Astrocyte (in vitro differentiated cells and primary cell): ENCODE results near the gene EVL. TPM values are rescaled to one million over a fixed set of nuclear protein-coding genes. Genes with fewer than 3 reads are reported as not detected.

Experiments
- DNase-seq: peaks from one replicate; pipeline ENCODE4 v3.0.0-alpha.2; 2010; ENCODE audit warnings: low read depth
- FAIRE-seq: peaks from 2 replicates; lab custom pipeline; 2011; peaks lifted over from hg19 to GRCh38; lab: Jason Lieb, UNC
- H2AFZ ChIP-seq: 2 replicates; pipeline ENCODE4 v1.6.0; 2012; ENCODE audit warnings: low read depth, low read length, inconsistent platforms
- H3K27ac ChIP-seq: 2 replicates; pipeline ENCODE4 v1.5.1; 2011; ENCODE audit warnings: low read depth, low read length, inconsistent platforms
- H3K27me3 ChIP-seq: 2 replicates; pipeline ENCODE4 v1.6.0; 2011; ENCODE audit warnings: low read length, inconsistent platforms; ENCODE audit not compliant: insufficient read depth
- H3K36me3 ChIP-seq: 2 replicates; pipeline ENCODE4 v1.5.1; 2011; ENCODE audit warnings: low read length, inconsistent platforms; ENCODE audit not compliant: insufficient read depth
- H3K4me1 ChIP-seq: 2 replicates; pipeline ENCODE4 v1.5.1; 2011; ENCODE audit warnings: low read length, inconsistent platforms; ENCODE audit not compliant: insufficient read depth
- H3K4me2 ChIP-seq: 2 replicates; pipeline ENCODE4 v1.6.0; 2012; ENCODE audit warnings: low read length, inconsistent platforms
- H3K4me3 ChIP-seq: 2 replicates; pipeline ENCODE4 v1.5.1; 2011; ENCODE audit warnings: low read depth, mild to moderate bottlenecking, low read length, inconsistent platforms; ENCODE audit not compliant: insufficient read depth
- H3K79me2 ChIP-seq: 2 replicates; pipeline ENCODE4 v1.6.0; 2012; ENCODE audit warnings: mild to moderate bottlenecking, low read length, inconsistent platforms; ENCODE audit not compliant: insufficient read depth
- H3K9ac ChIP-seq: 2 replicates; pipeline ENCODE4 v1.6.0; 2012; ENCODE audit warnings: mild to moderate bottlenecking, low read length, inconsistent platforms
- H3K9me3 ChIP-seq: 2 replicates; pipeline ENCODE4 v1.5.1; 2012; ENCODE audit warnings: low read depth, mild to moderate bottlenecking, low read length, inconsistent platforms; ENCODE audit not compliant: insufficient read depth
- H4K20me1 ChIP-seq: 2 replicates; pipeline ENCODE4 v1.6.0; 2012; ENCODE audit warnings: low read length, inconsistent platforms; ENCODE audit not compliant: insufficient read depth
- H3K27ac Mint-ChIP-seq: one replicate; pipeline ENCODE4 v1.8.0; 2021; ENCODE audit warnings: mild to moderate bottlenecking, mixed read lengths; ENCODE audit not compliant: unreplicated experiment
- H3K27me3 Mint-ChIP-seq: one replicate; pipeline ENCODE4 v1.8.0; 2021; ENCODE audit warnings: low read depth, mixed read lengths; ENCODE audit not compliant: unreplicated experiment
- H3K36me3 Mint-ChIP-seq: one replicate; pipeline ENCODE4 v1.8.0; 2021; ENCODE audit warnings: low read depth, mixed read lengths; ENCODE audit not compliant: unreplicated experiment
- H3K4me1 Mint-ChIP-seq: one replicate; pipeline ENCODE4 v1.8.0; 2021; ENCODE audit warnings: low read depth, mixed read lengths; ENCODE audit not compliant: unreplicated experiment
- H3K4me3 Mint-ChIP-seq: one replicate; pipeline ENCODE4 v1.8.0; 2021; ENCODE audit warnings: mild to moderate bottlenecking, moderate library complexity, mixed read lengths; ENCODE audit not compliant: unreplicated experiment
- H3K9me3 Mint-ChIP-seq: one replicate; pipeline ENCODE4 v1.8.0; 2021; ENCODE audit warnings: mild to moderate bottlenecking, mixed read lengths; ENCODE audit not compliant: unreplicated experiment
- EZH2 ChIP-seq: IDR thresholded peaks from 2 replicates; pipeline ENCODE4 v1.6.1; 2012; ENCODE audit warnings: mild to moderate bottlenecking, low read length, inconsistent platforms; ENCODE audit not compliant: insufficient read depth
- total RNA-seq: library from RNA; stranded (reverse); gene quantifications from 2 replicates; pipeline ENCODE4 v1.2.1, GENCODE V29; 2021
- TF ChIP-seq, protein P1 (sequence below): IDR thresholded peaks from 2 replicates; pipeline ENCODE4 v1.5.1; 2011; ENCODE audit warnings: low read depth, mild to moderate bottlenecking, inconsistent platforms, low read length, moderate library complexity; ENCODE audit not compliant: insufficient read depth

Gene EVL
- total RNA-seq, 1 donor from 2014 or later = 48.9 TPM

DNA sequence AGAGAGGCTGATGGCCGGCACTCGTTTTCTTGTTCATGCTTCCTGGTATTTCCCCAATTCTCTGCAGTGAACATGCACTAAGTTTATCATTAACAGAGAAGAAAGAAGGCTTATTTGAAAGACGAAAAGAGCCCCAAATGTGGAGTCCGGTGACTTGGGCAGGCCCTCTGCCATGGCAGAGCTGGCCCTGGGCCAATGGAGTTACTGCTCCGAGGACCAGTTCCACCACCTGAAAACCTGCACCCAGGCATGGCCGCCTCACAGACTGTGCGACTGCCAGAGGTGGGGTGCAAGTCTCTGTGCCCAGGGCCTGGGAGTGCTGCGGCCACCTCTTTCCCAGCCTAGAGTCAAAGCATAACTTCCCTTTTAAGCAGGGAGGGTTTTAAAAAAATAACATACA lies 69.4 kb downstream of the EVL start:
- peaks cover 6% of the 10 kb centered on the region for H3K4me1 ChIP-seq
- TF ChIP-seq EZH2 = no peak
- TF ChIP-seq, protein P1, sequence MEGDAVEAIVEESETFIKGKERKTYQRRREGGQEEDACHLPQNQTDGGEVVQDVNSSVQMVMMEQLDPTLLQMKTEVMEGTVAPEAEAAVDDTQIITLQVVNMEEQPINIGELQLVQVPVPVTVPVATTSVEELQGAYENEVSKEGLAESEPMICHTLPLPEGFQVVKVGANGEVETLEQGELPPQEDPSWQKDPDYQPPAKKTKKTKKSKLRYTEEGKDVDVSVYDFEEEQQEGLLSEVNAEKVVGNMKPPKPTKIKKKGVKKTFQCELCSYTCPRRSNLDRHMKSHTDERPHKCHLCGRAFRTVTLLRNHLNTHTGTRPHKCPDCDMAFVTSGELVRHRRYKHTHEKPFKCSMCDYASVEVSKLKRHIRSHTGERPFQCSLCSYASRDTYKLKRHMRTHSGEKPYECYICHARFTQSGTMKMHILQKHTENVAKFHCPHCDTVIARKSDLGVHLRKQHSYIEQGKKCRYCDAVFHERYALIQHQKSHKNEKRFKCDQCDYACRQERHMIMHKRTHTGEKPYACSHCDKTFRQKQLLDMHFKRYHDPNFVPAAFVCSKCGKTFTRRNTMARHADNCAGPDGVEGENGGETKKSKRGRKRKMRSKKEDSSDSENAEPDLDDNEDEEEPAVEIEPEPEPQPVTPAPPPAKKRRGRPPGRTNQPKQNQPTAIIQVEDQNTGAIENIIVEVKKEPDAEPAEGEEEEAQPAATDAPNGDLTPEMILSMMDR = no peak
- no peaks in the 10 kb centered on the region for H3K9me3 Mint-ChIP-seq
- H3K4me1 Mint-ChIP-seq = no peaks in the 10 kb centered on the region
- no peaks in the 10 kb centered on the region for H3K36me3 ChIP-seq
- peaks cover 3% of the 10 kb centered on the region for H3K27me3 Mint-ChIP-seq
- H3K27me3 ChIP-seq = no peaks in the 10 kb centered on the region
- H3K36me3 Mint-ChIP-seq = peaks cover 10% of the 10 kb centered on the region
- FAIRE-seq (no peak), DNase-seq (no peak)
- no peak overlapping the region for H3K4me3 Mint-ChIP-seq
- no peaks in the 10 kb centered on the region for H3K9me3 ChIP-seq
- H3K4me3 ChIP-seq = no peak overlapping the region
- no peaks in the 10 kb centered on the region for H4K20me1 ChIP-seq
- no peak overlapping the region for H3K27ac ChIP-seq
- H3K4me2 ChIP-seq = no peak overlapping the region
- no peak overlapping the region for H3K27ac Mint-ChIP-seq
- H2AFZ ChIP-seq = no peak overlapping the region
- no peaks in the 10 kb centered on the region for H3K79me2 ChIP-seq
- no peak overlapping the region for H3K9ac ChIP-seq

DNA sequence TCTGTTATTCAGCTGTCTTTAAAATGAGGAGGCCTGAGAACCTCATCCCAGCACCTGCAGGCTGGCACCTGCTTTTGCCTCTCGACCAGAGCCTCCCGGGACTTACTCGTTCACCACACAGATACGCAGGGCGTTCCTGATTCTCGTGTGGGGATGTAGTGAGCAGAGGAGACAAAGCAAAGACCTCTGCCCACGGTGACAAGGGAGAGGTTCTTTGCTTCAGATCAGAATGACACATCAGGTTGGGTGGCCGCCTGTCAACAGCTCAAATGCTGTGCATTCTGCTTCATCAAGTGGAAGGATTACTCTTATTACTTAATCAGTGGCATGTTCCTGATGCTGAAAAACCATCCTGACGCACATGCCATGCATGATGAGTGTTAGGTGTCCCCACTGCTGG lies 69.9 kb downstream of the EVL start:
- Histone ChIP-seq H3K27me3 (no peaks in the 10 kb centered on the region), H3K9ac (no peak overlapping the region), H3K4me2 (no peak overlapping the region), H3K9me3 (no peaks in the 10 kb centered on the region), H3K4me3 (no peak overlapping the region), H3K36me3 (no peaks in the 10 kb centered on the region), H3K4me1 (peaks cover 6% of the 10 kb centered on the region), H4K20me1 (no peaks in the 10 kb centered on the region), H3K79me2 (no peaks in the 10 kb centered on the region), H3K27ac (no peak overlapping the region), H2AFZ (no peak overlapping the region)
- Mint-ChIP-seq H3K36me3 (peaks cover 7% of the 10 kb centered on the region), H3K4me3 (no peak overlapping the region), H3K27me3 (peaks cover 3% of the 10 kb centered on the region), H3K4me1 (no peaks in the 10 kb centered on the region), H3K27ac (no peak overlapping the region), H3K9me3 (no peaks in the 10 kb centered on the region)
- DNase-seq (no peak), FAIRE-seq (no peak)
- TF ChIP-seq, protein P1 = no peak
- TF ChIP-seq EZH2 = no peak

DNA sequence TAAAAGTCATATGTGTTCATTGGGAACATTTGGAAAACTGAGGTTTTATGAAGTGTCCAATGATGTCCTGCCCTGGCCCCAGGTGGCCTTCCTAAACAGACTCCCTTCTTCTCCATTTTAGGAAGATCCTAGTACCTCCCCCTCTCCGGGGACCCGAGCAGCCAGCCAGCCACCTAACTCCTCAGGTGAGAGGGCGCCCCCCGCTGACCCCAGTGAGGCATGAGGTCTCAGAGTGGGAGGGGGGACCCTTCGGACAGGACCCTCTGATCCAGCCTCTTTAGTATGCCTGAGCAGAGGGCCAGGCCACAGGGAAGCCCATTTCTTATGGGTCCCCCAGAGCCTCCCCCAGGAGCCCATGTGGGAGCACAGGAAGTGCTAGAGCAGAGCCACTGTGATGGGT lies 70.6 kb downstream of the EVL start:
- DNase-seq = no peak
- no peaks in the 10 kb centered on the region for H3K9me3 ChIP-seq
- FAIRE-seq = no peak
- Mint-ChIP-seq H3K9me3 (no peaks in the 10 kb centered on the region), H3K36me3 (peaks cover 7% of the 10 kb centered on the region), H3K4me1 (peaks cover 2% of the 10 kb centered on the region), H3K27ac (no peak overlapping the region), H3K4me3 (no peak overlapping the region), H3K27me3 (peaks cover 3% of the 10 kb centered on the region)
- H3K4me1 ChIP-seq = peaks cover 6% of the 10 kb centered on the region
- TF ChIP-seq, protein P1 = no peak
- no peak for TF ChIP-seq EZH2
- H3K79me2 ChIP-seq = no peaks in the 10 kb centered on the region
- H3K27me3 ChIP-seq = no peaks in the 10 kb centered on the region
- no peak overlapping the region for H3K4me3 ChIP-seq
- H3K9ac ChIP-seq = no peak overlapping the region
- H2AFZ ChIP-seq = no peak overlapping the region
- H3K27ac ChIP-seq = no peak overlapping the region
- no peak overlapping the region for H3K4me2 ChIP-seq
- no peaks in the 10 kb centered on the region for H4K20me1 ChIP-seq
- no peaks in the 10 kb centered on the region for H3K36me3 ChIP-seq
